Spleen (tissue), 7 donors: ENCODE results near the gene DAAM2.

Experiments used
- CTCF ChIP-seq, 11 experiments: fragments of 200-600 bp in 7 of 11; fragments of 450-650 bp in 4 of 11; sonication (generic) in 4 of 11; IDR thresholded peaks in 8 of 11; conservative IDR thresholded peaks in 3 of 11; 1 replicate in 7 of 11; 2 replicates in 4 of 11; pipeline versions ENCODE4 v1.4.0 to v1.8.0; 2016 to 2021; ENCODE audit warnings: antibody characterized with exemption in 11 of 11, inconsistent platforms in 4 of 11, mild to moderate bottlenecking in 1 of 11
- POLR2AphosphoS5 ChIP-seq, 3 donors: sonication (generic); formaldehyde crosslinking; IDR thresholded peaks; one replicate each; pipeline ENCODE4 v1.5.1; 2017; ENCODE audit warnings: antibody characterized with exemption in 3 of 3
- donor health status: DM: no; HTN: no; CAD: no; lungs with moderate emphysema.
- donor health status: DM: no; HTN: no; CAD: no.
- donor health status: DM: no; HTN: no; CAD: no.

GRCh38 chr6:39945626-39946025 lies 153.4 kb downstream of the DAAM2 start:
- TF ChIP-seq POLR2AphosphoS5 (IDR thresholded peaks at IDR 0.05), result no peak
- TF ChIP-seq CTCF (IDR thresholded peaks at IDR 0.05 in 8 of 11, conservative IDR thresholded peaks at IDR 0.05 in 3 of 11), result no peak
